Naive thymus-derived CD8-positive, alpha-beta T cell (primary cell): ENCODE results near the gene PPM1A. TPM values are rescaled to one million over a fixed set of nuclear protein-coding genes. Genes with fewer than 3 reads are reported as not detected.
"Not testable (repeated sequence)": the region's sequence is repeated elsewhere in the genome, so short reads cannot be mapped to it uniquely, and the experiment has no call there.

Experiments used
- ATAC-seq, 2 donors: fragments of 150-1000 bp; cut with Tn5 transposase in 1 of 2; sonication (Bioruptor Pico), chemical (Tn5 transposase) in 1 of 2; 1 replicate in 1 of 2; 2 replicates in 1 of 2; pipeline ENCODE4 v1.10.0; 2021; ENCODE audit warnings: mild to moderate bottlenecking in 2 of 2, moderate library complexity in 2 of 2
- POLR2A ChIA-PET: fragments of 350-600 bp; sonication (Branson Sonifier 250); formaldehyde crosslinking; loops from one replicate; lab custom pipeline; 2021; ENCODE audit warnings: antibody characterized with exemption; lab: Charles Lee
- DNase-seq, 10 donors: peaks; one replicate each; pipeline versions ENCODE4 v3.0.0 to v3.0.0-alpha.2; 2020 to 2022
- H3K27ac Mint-ChIP-seq, 10 donors: one replicate each; pipeline ENCODE4 v1.8.0; 2020 to 2022; ENCODE audit warnings: mild to moderate bottlenecking in 10 of 10, mixed read lengths in 10 of 10, moderate library complexity in 4 of 10, inconsistent platforms in 1 of 10
- H3K27me3 Mint-ChIP-seq, 5 donors: one replicate each; pipeline ENCODE4 v1.8.0; 2021 to 2022; ENCODE audit warnings: mixed read lengths in 5 of 5
- H3K36me3 Mint-ChIP-seq, 3 donors: one replicate each; pipeline ENCODE4 v1.8.0; 2020 to 2022; ENCODE audit warnings: mixed read lengths in 3 of 3, mild to moderate bottlenecking in 2 of 3, inconsistent platforms in 1 of 3
- H3K4me1 Mint-ChIP-seq, 4 donors: one replicate each; pipeline ENCODE4 v1.8.0; 2021 to 2022; ENCODE audit warnings: mixed read lengths in 4 of 4
- H3K4me3 Mint-ChIP-seq, 10 donors: one replicate each; pipeline ENCODE4 v1.8.0; 2020 to 2022; ENCODE audit warnings: mild to moderate bottlenecking in 10 of 10, mixed read lengths in 10 of 10, moderate library complexity in 6 of 10, inconsistent platforms in 1 of 10
- H3K9me3 Mint-ChIP-seq, 9 donors: one replicate each; pipeline ENCODE4 v1.8.0; 2020 to 2022; ENCODE audit warnings: mixed read lengths in 9 of 9, mild to moderate bottlenecking in 3 of 9, inconsistent platforms in 1 of 9, moderate library complexity in 1 of 9
- polyA plus RNA-seq, 3 donors: library from polyadenylated mRNA; unstranded; fragments of 300-500 nt; fragmentation: Illumina TruSeq; gene quantifications; one replicate each; pipeline ENCODE4 v1.2.3, GENCODE V29; 2021
- total RNA-seq, 8 experiments: library from RNA in 2 of 8; stranded (reverse) in 2 of 8; gene quantifications; one replicate each; pipeline ENCODE4 v1.2.3 and lab custom pipeline; 2021 to 2026

Gene PPM1A
- total and polyA plus RNA-seq, 5 experiments from 2014 or later, result 15.0 to 48.3 (median 18.0) TPM

GRCh38 chr14:60309867-60310552, 61.0 kb downstream of the PPM1A start:
- H3K4me3 Mint-ChIP-seq, result no peak overlapping the region
- peaks cover 0 to 16% (median 4%) of the 10 kb centered on the region in 5 donors for H3K27me3 Mint-ChIP-seq
- DNase-seq (no peak), ATAC-seq (no peak)
- no peaks in the 10 kb centered on the region for H3K4me1 Mint-ChIP-seq
- H3K9me3 Mint-ChIP-seq, result peaks cover 0 to 17% (median 2%) of the 10 kb centered on the region in 9 donors
- POLR2A ChIA-PET, result no interaction called here
- H3K36me3 Mint-ChIP-seq, result peaks cover 0 to 4% (median 0%) of the 10 kb centered on the region in 3 donors
- H3K27ac Mint-ChIP-seq, result no peak overlapping the region

DNA sequence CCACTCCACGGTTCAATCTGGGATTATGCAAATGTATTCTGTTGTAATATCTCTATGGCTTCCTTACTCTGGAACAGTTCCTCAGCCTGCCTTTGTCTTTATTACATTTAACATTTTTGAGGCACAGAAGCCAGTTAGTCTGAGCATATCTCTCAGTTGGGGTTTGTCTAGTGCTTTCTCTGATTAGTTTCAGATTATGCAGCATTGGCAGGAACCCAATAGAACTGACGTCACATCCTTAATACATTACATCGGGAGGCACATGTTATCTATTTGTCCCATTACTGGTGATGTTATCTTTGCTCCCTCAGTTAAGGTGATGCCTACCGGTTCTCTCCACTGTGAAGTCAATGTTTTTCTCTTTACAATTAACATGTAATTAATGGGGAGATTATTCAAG, 62.4 kb downstream of the PPM1A start:
- Mint-ChIP-seq H3K4me1 (no peaks in the 10 kb centered on the region), H3K27me3 (peaks cover 0 to 20% (median 6%) of the 10 kb centered on the region in 5 donors), H3K4me3 (no peak overlapping the region), H3K36me3 (peaks cover 0 to 4% (median 0%) of the 10 kb centered on the region in 3 donors), H3K9me3 (peaks cover 0 to 7% (median 0%) of the 10 kb centered on the region in 9 donors), H3K27ac (no peak overlapping the region)
- ATAC-seq (no peak), DNase-seq (no peak)
- POLR2A ChIA-PET, result no interaction called here

DNA sequence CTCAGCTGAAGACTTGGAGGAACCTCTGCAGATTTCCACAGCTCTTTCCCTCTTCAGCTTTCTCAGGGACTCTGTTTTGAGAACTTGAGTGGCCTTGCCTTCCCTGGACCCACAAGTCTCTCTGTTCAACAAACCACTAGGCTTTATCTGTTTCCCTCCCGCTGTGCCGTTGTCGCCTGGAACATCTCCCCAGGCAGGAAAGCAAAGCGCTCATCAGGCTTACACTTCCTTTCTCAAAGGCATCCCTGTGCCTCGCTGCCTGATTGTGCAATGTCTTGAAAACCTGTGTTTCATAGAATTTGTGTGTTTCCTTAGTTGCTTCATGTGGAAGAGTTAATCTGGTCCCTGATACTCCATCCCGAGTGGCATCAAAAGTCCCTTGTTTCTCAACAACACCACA, 64.1 kb downstream of the PPM1A start:
- peaks cover 4 to 28% (median 11%) of the 10 kb centered on the region in 5 donors for H3K27me3 Mint-ChIP-seq
- H3K27ac Mint-ChIP-seq, result no peak overlapping the region
- POLR2A ChIA-PET, result no interaction called here
- peaks cover 0 to under 1% (median 0%) of the 10 kb centered on the region in 3 donors for H3K36me3 Mint-ChIP-seq
- no peak for DNase-seq
- no peaks in the 10 kb centered on the region for H3K4me1 Mint-ChIP-seq
- ATAC-seq, result no peak
- H3K9me3 Mint-ChIP-seq, result no peaks in the 10 kb centered on the region
- H3K4me3 Mint-ChIP-seq, result no peak overlapping the region

DNA sequence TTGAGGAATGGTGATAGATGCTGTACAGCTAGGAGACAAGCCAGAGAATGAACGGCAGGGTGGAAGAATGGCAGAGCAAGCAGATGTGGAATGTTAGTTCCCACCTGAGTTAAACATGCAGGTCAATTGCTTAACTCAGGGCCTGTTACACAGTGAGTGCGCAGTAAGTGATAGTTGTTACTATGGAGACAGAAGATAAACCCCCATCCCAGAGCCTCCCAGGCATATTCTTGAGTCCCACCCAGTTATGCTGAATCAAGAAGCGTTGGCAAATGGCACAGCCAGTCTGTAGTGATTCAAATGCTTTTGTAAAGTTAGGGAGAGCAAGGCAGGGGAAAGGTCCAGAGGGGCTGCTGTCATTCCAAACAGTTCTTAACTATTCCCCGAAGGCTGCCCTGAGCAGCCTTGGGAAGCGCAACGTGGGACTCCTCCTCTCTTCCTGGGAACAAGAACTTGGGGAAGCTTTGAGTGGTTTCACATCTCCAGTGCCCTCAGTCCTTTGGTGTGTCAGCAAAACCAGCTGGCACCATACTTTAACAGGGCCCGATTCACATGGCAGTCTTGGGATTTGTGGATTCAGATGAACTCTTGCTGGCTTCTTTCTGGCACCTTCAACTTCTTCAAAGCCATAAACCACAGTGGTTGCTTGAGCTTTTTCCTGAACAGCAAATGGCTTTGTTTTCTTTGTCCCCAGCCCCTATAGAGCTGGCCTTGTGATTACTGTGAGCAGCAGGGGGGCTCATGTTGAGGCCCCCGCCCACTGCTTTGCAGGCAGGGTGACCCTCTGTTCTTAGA, 66.4 kb downstream of the PPM1A start:
- H3K27ac Mint-ChIP-seq, result no peak overlapping the region
- DNase-seq (no peak), ATAC-seq (no peak)
- peaks cover 6 to 33% (median 18%) of the 10 kb centered on the region in 5 donors for H3K27me3 Mint-ChIP-seq
- peaks cover 0 to 2% (median 0%) of the 10 kb centered on the region in 3 donors for H3K36me3 Mint-ChIP-seq
- no peaks in the 10 kb centered on the region for H3K9me3 Mint-ChIP-seq
- no peak overlapping the region for H3K4me3 Mint-ChIP-seq
- H3K4me1 Mint-ChIP-seq, result no peaks in the 10 kb centered on the region
- POLR2A ChIA-PET, result interaction anchor here (1.6 kb wide), 1 partner anchor 16 kb away, joined by 3 read pairs; no protein-coding TSS in a partner anchor

DNA sequence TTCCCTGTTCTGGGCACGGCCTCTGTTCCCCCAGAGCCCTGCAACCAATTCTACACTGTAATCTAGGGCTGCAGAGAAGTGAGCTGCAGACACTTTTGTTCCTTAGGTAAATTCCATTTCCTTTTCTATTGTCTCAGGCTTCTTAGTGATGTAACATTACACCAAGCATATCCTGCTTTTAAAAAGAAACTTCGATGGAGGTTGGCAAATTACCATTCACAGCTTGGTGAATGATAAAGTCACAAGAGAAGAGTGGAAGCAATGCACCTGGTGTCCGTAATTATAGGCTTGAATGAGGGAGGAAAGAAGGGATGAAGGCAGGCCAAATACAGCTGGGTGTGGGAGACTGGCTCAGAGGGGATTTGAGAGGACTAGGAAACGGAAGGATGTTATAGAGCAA, 68.6 kb downstream of the PPM1A start:
- no peaks in the 10 kb centered on the region for H3K4me1 Mint-ChIP-seq

DNA sequence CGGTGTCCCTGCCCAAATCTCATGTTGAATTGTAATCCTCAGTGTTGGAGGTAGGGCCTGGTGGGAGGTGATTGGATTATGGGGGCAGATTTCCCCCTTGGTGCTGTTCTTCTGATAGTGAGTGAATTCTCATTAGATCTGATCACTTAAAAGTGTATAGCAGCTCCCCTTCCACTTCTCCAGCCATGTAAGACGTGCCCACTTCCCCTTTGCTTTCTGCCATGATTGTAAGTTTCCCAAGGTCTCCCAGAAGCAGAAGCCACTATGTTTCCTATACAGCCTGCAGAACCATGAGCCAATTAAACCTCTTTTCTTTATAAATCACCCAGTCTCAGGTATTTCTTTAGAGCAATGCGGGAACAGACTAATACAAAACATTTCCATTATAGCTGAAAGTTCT, 71.8 kb downstream of the PPM1A start:
- POLR2A ChIA-PET, ATAC-seq, H3K4me1 Mint-ChIP-seq, H3K27ac Mint-ChIP-seq, H3K4me3 Mint-ChIP-seq, H3K36me3 Mint-ChIP-seq, H3K9me3 Mint-ChIP-seq, DNase-seq: not testable (repeated sequence)
- H3K27me3 Mint-ChIP-seq, result peaks cover 5 to 22% (median 10%) of the 10 kb centered on the region in 5 donors

More for the DNA sequence above, 68.6 kb downstream of the PPM1A start:
- ATAC-seq (no peak), DNase-seq (no peak)
- Mint-ChIP-seq H3K4me3 (no peak overlapping the region), H3K36me3 (peaks cover 0 to 2% (median 0%) of the 10 kb centered on the region in 3 donors), H3K27ac (no peak overlapping the region), H3K9me3 (no peaks in the 10 kb centered on the region), H3K27me3 (peaks cover 6 to 28% (median 18%) of the 10 kb centered on the region in 5 donors)
- POLR2A ChIA-PET, result no interaction called here

- H3K36me3 Mint-ChIP-seq, result peaks cover 0 to 2% (median 0%) of the 10 kb centered on the region in 3 donors
- no peak overlapping the region for H3K27ac Mint-ChIP-seq
- DNase-seq, result no peak
- ATAC-seq, result no peak
- H3K9me3 Mint-ChIP-seq, result no peaks in the 10 kb centered on the region
- POLR2A ChIA-PET, result no interaction called here
- no peak overlapping the region for H3K4me3 Mint-ChIP-seq
- H3K4me1 Mint-ChIP-seq, result peaks cover 3 to 13% (median 7%) of the 10 kb centered on the region in 4 donors
- H3K27me3 Mint-ChIP-seq, result peaks cover 0 to 18% (median 5%) of the 10 kb centered on the region in 5 donors
Measured at GRCh38 chr14:60323199-60323896, 74.3 kb downstream of the PPM1A start.

GRCh38 chr14:60324837-60325236, 75.8 kb downstream of the PPM1A start:
- DNase-seq, result no peak
- Mint-ChIP-seq H3K4me1 (peaks cover 3 to 15% (median 8%) of the 10 kb centered on the region in 4 donors), H3K36me3 (no peaks in the 10 kb centered on the region), H3K27ac (no peak overlapping the region), H3K27me3 (peaks cover 0 to 15% (median 5%) of the 10 kb centered on the region in 5 donors), H3K9me3 (no peaks in the 10 kb centered on the region), H3K4me3 (no peak overlapping the region)
- POLR2A ChIA-PET, result no interaction called here
- ATAC-seq, result no peak

- no peaks in the 10 kb centered on the region for H3K9me3 Mint-ChIP-seq
- H3K36me3 Mint-ChIP-seq, result no peaks in the 10 kb centered on the region
- no peak overlapping the region for H3K4me3 Mint-ChIP-seq
- H3K4me1 Mint-ChIP-seq, result peaks cover 6 to 23% (median 15%) of the 10 kb centered on the region in 4 donors
- POLR2A ChIA-PET, result no interaction called here
- peak overlapping the region in 1 of 10 donors; percentile 25 for H3K27ac Mint-ChIP-seq
- peaks cover 0 to 15% (median 5%) of the 10 kb centered on the region in 5 donors for H3K27me3 Mint-ChIP-seq
- no peak for DNase-seq
- ATAC-seq, result no peak
Measured at GRCh38 chr14:60326274-60326673, 77.3 kb downstream of the PPM1A start.

DNA sequence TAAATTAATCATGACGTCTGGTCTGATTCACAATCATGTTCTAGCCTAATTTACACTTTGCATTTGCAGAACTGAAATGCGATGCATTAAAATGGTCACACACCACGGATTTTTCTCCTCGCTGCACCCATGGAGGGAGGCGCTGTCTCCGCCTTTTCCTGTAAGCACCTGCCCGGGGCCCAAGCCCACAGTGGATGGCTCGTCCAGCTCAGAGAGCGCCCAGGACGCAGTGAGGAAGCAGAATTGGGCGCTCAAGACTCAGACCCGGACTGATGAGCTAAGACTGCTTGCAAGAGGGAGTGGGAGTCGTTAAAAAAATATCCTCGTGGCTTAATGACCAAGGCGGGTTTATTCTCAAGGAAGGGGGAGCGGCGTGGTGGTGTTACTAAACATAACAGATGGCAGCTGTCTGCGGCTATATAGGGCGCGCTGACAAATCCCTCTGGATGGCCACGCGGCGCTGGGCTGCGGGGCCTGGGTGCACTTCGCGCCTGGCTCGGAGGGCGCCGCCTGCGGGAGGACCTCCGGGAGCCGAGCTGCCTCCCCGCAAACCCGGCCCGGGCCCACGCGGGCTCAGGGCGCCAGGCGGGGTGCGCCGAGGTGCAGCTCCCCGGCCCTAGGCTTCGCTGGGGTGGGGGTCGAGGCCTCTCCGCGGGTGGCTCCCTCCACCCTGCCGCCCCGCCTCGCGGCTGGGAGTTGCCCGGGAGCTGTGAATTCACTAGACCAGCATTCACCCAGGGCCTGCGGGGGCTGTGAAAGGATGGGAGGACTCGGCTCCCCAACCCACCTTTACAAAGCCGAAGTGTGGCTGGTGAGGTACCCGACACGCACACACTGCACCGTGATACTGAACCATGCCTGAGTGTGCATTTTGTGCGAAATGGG, 78.7 kb downstream of the PPM1A start:
- ATAC-seq, result peak; percentile 28 to 47
- peaks cover 2 to 19% (median 4%) of the 10 kb centered on the region in 5 donors for H3K27me3 Mint-ChIP-seq
- H3K9me3 Mint-ChIP-seq, result no peaks in the 10 kb centered on the region
- H3K27ac Mint-ChIP-seq, result peak overlapping the region in 8 of 10 donors; percentile 14 to 89 (median 78)
- H3K4me1 Mint-ChIP-seq, result peaks cover 12 to 30% (median 19%) of the 10 kb centered on the region in 4 donors
- peak in 9 of 10 donors; percentile 5 to 46 (median 30) for DNase-seq
- H3K4me3 Mint-ChIP-seq, result peak overlapping the region; percentile 81 to 97 (median 92)
- no peaks in the 10 kb centered on the region for H3K36me3 Mint-ChIP-seq
- POLR2A ChIA-PET, result interaction anchor here (1.4 kb wide), 1 partner anchor 79 kb away, joined by 9 read pairs; the partner anchor contains the start of gene PPM1A

DNA sequence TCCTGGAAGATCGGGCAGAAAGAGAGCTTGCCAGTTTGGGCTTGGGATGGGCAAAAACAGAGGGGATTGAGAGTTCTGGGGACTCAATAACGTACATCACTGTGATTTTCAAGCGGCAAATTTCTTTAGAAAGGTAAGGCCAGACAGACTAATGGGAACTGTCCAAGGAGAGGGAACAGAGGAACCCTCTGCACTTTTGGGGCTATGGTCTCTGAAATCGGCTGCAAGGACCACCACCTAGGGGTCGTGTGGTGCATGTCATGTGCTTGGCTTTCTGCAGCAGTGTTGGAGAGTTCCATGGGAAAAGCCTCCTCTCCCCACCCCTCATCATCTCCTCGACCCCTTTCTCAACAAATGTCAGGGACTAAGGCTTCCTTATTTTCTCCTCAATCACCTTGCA, 79.6 kb downstream of the PPM1A start:
- Mint-ChIP-seq H3K4me1 (peaks cover 12 to 30% (median 21%) of the 10 kb centered on the region in 4 donors), H3K4me3 (peak overlapping the region in 8 of 10 donors; percentile 21 to 81 (median 58)), H3K36me3 (no peaks in the 10 kb centered on the region), H3K27me3 (peaks cover 10 to 28% (median 12%) of the 10 kb centered on the region in 5 donors), H3K9me3 (no peaks in the 10 kb centered on the region), H3K27ac (peak overlapping the region in 2 of 10 donors; percentile 1 to 31)
- POLR2A ChIA-PET, result interaction anchor here (1.4 kb wide), 1 partner anchor 79 kb away, joined by 3 read pairs; the partner anchor contains the start of gene PPM1A
- no peak for ATAC-seq
- no peak for DNase-seq
